H1 (cell line): ENCODE results near the gene DGKI. TPM values are rescaled to one million over a fixed set of nuclear protein-coding genes. Genes with fewer than 3 reads are reported as not detected.
A peak's percentile ranks its signal among the peaks of the same experiment; 100 is the strongest.

ENCODE experiments used
- CTCF ChIA-PET: fragments of 300-600 bp; sonication (Branson Sonifier 250); formaldehyde crosslinking; loops from one replicate; lab custom pipeline; 2021; ENCODE audit not compliant: partially characterized antibody; lab: Charles Lee
- POLR2A ChIA-PET: fragments of 300-600 bp; sonication (Branson Sonifier 250); formaldehyde crosslinking; loops from one replicate; lab custom pipeline; 2021; ENCODE audit warnings: inconsistent platforms; ENCODE audit not compliant: partially characterized antibody; lab: Charles Lee
- DNase-seq, 2 experiments: peaks; one replicate each; pipeline versions ENCODE4 v3.0.0 to v3.0.0-alpha.2; 2010 to 2022; ENCODE audit warnings: low spot score in 2 of 2, low read depth in 1 of 2, mixed read lengths in 1 of 2
- FAIRE-seq: peaks from 2 replicates; lab custom pipeline; 2011; peaks lifted over from hg19 to GRCh38; lab: Jason Lieb, UNC
- H2AFZ ChIP-seq: 2 replicates; pipeline ENCODE4 v1.8.1; 2012; ENCODE audit warnings: low read length, inconsistent platforms
- H2AK5ac ChIP-seq: 2 replicates; pipeline ENCODE4 v1.6.1; 2013; ENCODE audit warnings: low read depth, low read length
- H2BK120ac ChIP-seq: replicated peaks from 2 replicates; pipeline ENCODE3; 2013; ENCODE audit warnings: low read depth, low read length, inconsistent platforms
- H2BK12ac ChIP-seq: 2 replicates; pipeline ENCODE4 v1.6.1; 2013; ENCODE audit warnings: low read depth, low read length
- H2BK15ac ChIP-seq: 2 replicates; pipeline ENCODE4 v1.6.1; 2013; ENCODE audit warnings: low read length
- H2BK20ac ChIP-seq: 2 replicates; pipeline ENCODE4 v1.6.1; 2013; ENCODE audit warnings: low read length
- H2BK5ac ChIP-seq: 2 replicates; pipeline ENCODE4 v1.6.1; 2013; ENCODE audit warnings: low read depth, low read length
- H3K14ac ChIP-seq: 2 replicates; pipeline ENCODE4 v1.6.1; 2013; ENCODE audit warnings: inconsistent platforms; ENCODE audit not compliant: insufficient read length
- H3K18ac ChIP-seq: 2 replicates; pipeline ENCODE4 v1.6.1; 2013; ENCODE audit warnings: low read length; ENCODE audit errors: extremely low read depth
- H3K23ac ChIP-seq: 2 replicates; pipeline ENCODE4 v1.6.1; 2013; ENCODE audit warnings: inconsistent platforms; ENCODE audit not compliant: insufficient read length
- H3K23me2 ChIP-seq: 2 replicates; pipeline ENCODE4 v1.6.1; 2013; ENCODE audit warnings: low read depth, low read length
- H3K27ac ChIP-seq: 2 replicates; pipeline ENCODE4 v1.6.1; 2011; ENCODE audit warnings: low read depth, low read length, inconsistent platforms
- H3K27me3 ChIP-seq, 4 experiments: replicated peaks in 1 of 4; 1 replicate in 1 of 4; 2 replicates in 3 of 4; pipeline versions ENCODE4 v1.6.1 to v1.8.1; 2011 to 2013; ENCODE audit warnings: low read length in 3 of 4, mild to moderate bottlenecking in 3 of 4, inconsistent platforms in 2 of 4, mixed read lengths in 2 of 4, moderate library complexity in 1 of 4; ENCODE audit not compliant: control insufficient read depth in 3 of 4, insufficient read depth in 3 of 4; ENCODE audit errors: extremely low read depth in 1 of 4
- H3K36me3 ChIP-seq, 4 experiments: 2 replicates each; pipeline versions ENCODE4 v1.6.1 to v1.8.1; 2011 to 2013; ENCODE audit warnings: mild to moderate bottlenecking in 4 of 4, low read length in 3 of 4, moderate library complexity in 2 of 4, control low read depth in 1 of 4, inconsistent platforms in 1 of 4; ENCODE audit not compliant: insufficient read depth in 4 of 4, control insufficient read depth in 2 of 4
- H3K4ac ChIP-seq: replicated peaks from 2 replicates; pipeline ENCODE3; 2013; ENCODE audit warnings: low read length, low read depth, mixed read lengths, inconsistent platforms; ENCODE audit not compliant: insufficient read length
- H3K4me1 ChIP-seq, 4 experiments: replicated peaks in 1 of 4; 1 replicate in 1 of 4; 2 replicates in 3 of 4; pipeline versions ENCODE4 v1.6.1 to v1.8.1; 2011 to 2013; ENCODE audit warnings: low read length in 3 of 4, inconsistent platforms in 2 of 4, mixed read lengths in 1 of 4; ENCODE audit not compliant: insufficient read depth in 4 of 4, control insufficient read depth in 3 of 4
- H3K4me2 ChIP-seq, 2 experiments: 2 replicates each; pipeline versions ENCODE4 v1.6.1 to v1.8.1; 2011 to 2013; ENCODE audit warnings: low read depth in 2 of 2, low read length in 2 of 2, control low read depth in 1 of 2, inconsistent platforms in 1 of 2, mild to moderate bottlenecking in 1 of 2; ENCODE audit not compliant: insufficient read depth in 1 of 2
- H3K4me3 ChIP-seq, 4 experiments: fragments of 200-600, 300-600 bp in 1 of 4; sonication (generic), shearing (Covaris generic), sonication (Bioruptor Twin) in 1 of 4; 2 replicates each; pipeline versions ENCODE4 v1.5.1 to v1.8.1; 2011 to 2016; ENCODE audit warnings: low read length in 4 of 4, low read depth in 3 of 4, control low read depth in 2 of 4, inconsistent platforms in 2 of 4, mild to moderate bottlenecking in 2 of 4, mixed read lengths in 1 of 4, moderate library complexity in 1 of 4; ENCODE audit not compliant: insufficient read depth in 2 of 4; ENCODE audit errors: extremely low read depth in 1 of 4
- H3K56ac ChIP-seq: replicated peaks from 2 replicates; pipeline ENCODE3; 2013; ENCODE audit warnings: low read depth, mild to moderate bottlenecking, mixed read lengths, low read length, inconsistent platforms; ENCODE audit not compliant: insufficient read length
- H3K79me1 ChIP-seq: 2 replicates; pipeline ENCODE4 v1.6.1; 2013; ENCODE audit warnings: low read depth, low read length, control low read depth
- H3K79me2 ChIP-seq, 2 experiments: 2 replicates each; pipeline versions ENCODE4 v1.6.1 to v1.8.1; 2012 to 2013; ENCODE audit warnings: low read length in 2 of 2, mild to moderate bottlenecking in 2 of 2, inconsistent platforms in 1 of 2; ENCODE audit not compliant: insufficient read depth in 2 of 2, control insufficient read depth in 1 of 2
- H3K9ac ChIP-seq, 4 experiments: replicated peaks in 1 of 4; 1 replicate in 1 of 4; 2 replicates in 3 of 4; pipeline versions ENCODE4 v1.6.1 to v1.8.1; 2011 to 2013; ENCODE audit warnings: low read depth in 3 of 4, low read length in 3 of 4, control low read depth in 2 of 4, mild to moderate bottlenecking in 2 of 4, moderate library complexity in 2 of 4, inconsistent platforms in 1 of 4; ENCODE audit errors: extremely low read depth in 1 of 4
- H3K9me3 ChIP-seq, 2 experiments: 2 replicates each; pipeline versions ENCODE4 v1.6.1 to v1.8.1; 2012 to 2013; ENCODE audit warnings: mild to moderate bottlenecking in 2 of 2, moderate library complexity in 2 of 2, control low read depth in 1 of 2, inconsistent platforms in 1 of 2, low read depth in 1 of 2, low read length in 1 of 2, mixed read lengths in 1 of 2; ENCODE audit not compliant: insufficient read depth in 2 of 2
- H4K20me1 ChIP-seq, 2 experiments: replicated peaks in 1 of 2; 2 replicates each; pipeline versions ENCODE3 to v1.8.1; 2011 to 2013; ENCODE audit warnings: inconsistent platforms in 2 of 2, low read length in 2 of 2, mild to moderate bottlenecking in 1 of 2; ENCODE audit not compliant: insufficient read depth in 2 of 2, control insufficient read depth in 1 of 2
- H4K5ac ChIP-seq: 2 replicates; pipeline ENCODE4 v1.6.1; 2013; ENCODE audit warnings: low read length, low read depth, mixed read lengths, inconsistent platforms; ENCODE audit not compliant: insufficient read length
- H4K8ac ChIP-seq: 2 replicates; pipeline ENCODE4 v1.8.0; 2013; ENCODE audit warnings: mild to moderate bottlenecking, moderate library complexity, low read length, inconsistent platforms; ENCODE audit not compliant: insufficient read depth; ENCODE audit errors: extremely low read depth
- H4K91ac ChIP-seq: replicated peaks from 2 replicates; pipeline ENCODE3; 2013; ENCODE audit warnings: low read length, mixed read lengths, inconsistent platforms; ENCODE audit not compliant: insufficient read length
- YY1 ChIP-seq: IDR thresholded peaks from 2 replicates; pipeline ENCODE4 v1.6.1; 2011; ENCODE audit warnings: low read depth, mild to moderate bottlenecking, low read length
- WGBS, 2 experiments: shearing (Covaris generic) in 1 of 2; methylation state at CpG; one replicate each; pipeline versions ENCODE4 v1.1.6 to v1.1.7; 2013 to 2015; ENCODE audit warnings: low lambda C conversion rate in 2 of 2, mixed read lengths in 2 of 2, inconsistent platforms in 1 of 2, low coverage in 1 of 2, missing lambda C conversion rate in 1 of 2; ENCODE audit not compliant: insufficient replicate concordance in 2 of 2, insufficient coverage in 1 of 2, insufficient read length in 1 of 2; ENCODE audit errors: extremely low coverage in 1 of 2, missing lambda C conversion rate in 1 of 2; 5-methylcytosine and 5-hydroxymethylcytosine counted together
- polyA plus RNA-seq, 7 experiments: library from polyadenylated mRNA; depleted of rRNA in 3 of 7; stranded (reverse) in 5 of 7; unstranded in 2 of 7; fragments of >200 nt in 5 of 7; fragments of 200-250 nt in 2 of 7; gene quantifications; 1 replicate in 5 of 7; 2 replicates in 1 of 7; 4 replicates in 1 of 7; pipeline versions ENCODE4 v1.2.1 to v1.2.3, GENCODE V29; 2011 to 2013; ENCODE audit warnings: missing spikeins in 2 of 7, mixed read lengths in 2 of 7
- total RNA-seq: library from RNA; stranded (reverse); fragmentation: NEBNext Ultra II Directional; extraction: Animal tissue kit (Norgen Biotek cat#: 25700); gene quantifications from 2 replicates; pipeline ENCODE4 v1.2.1, GENCODE V29; 2021
- TF ChIP-seq, protein P1 (sequence below): IDR thresholded peaks from 2 replicates; pipeline ENCODE4 v1.6.1; 2012; ENCODE audit warnings: inconsistent platforms

The DGKI gene
- total and polyA plus RNA-seq, 2 of the 8 experiments (the other 6 are each of a cell fraction or from before 2014, with no cell fraction given) = 0.20 to 0.71 TPM

DNA sequence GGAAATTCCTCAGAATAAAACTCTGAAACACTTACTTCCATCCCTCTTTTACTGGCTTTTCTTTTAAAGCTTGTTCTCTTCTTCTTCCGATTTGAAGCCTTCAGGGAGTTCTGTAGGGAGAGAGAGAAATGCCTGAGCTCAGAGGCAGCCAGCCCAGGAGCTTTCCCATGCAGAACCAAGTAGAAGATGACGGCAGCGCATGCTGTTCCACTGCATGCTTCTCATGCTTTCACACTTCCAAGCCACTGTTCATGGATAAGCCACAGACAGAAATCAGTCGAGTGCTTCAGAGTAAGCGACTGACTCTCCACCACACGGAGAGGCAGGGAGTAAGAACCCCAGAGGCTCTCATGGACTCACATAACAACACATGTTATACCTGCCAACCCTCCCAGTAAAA lies 237.3 kb downstream of the DGKI start:
- no peaks in the 10 kb centered on the region for H3K23me2 ChIP-seq
- H3K18ac ChIP-seq = no peak overlapping the region
- ChIA-PET POLR2A (no interaction called here), CTCF (interaction anchor here (0.5 to 7.7 kb wide), 3 partner anchors 16 to 382 kb away, joined by 3 to 91 read pairs (median 3); no protein-coding TSS in a partner anchor)
- no peaks in the 10 kb centered on the region for H3K36me3 ChIP-seq
- no peaks in the 10 kb centered on the region for H4K20me1 ChIP-seq
- no peak overlapping the region for H3K4ac ChIP-seq
- H3K79me2 ChIP-seq = no peaks in the 10 kb centered on the region
- no peaks in the 10 kb centered on the region for H3K27me3 ChIP-seq
- H3K14ac ChIP-seq = no peak overlapping the region
- no peaks in the 10 kb centered on the region for H3K9me3 ChIP-seq
- no peak overlapping the region for H2AFZ ChIP-seq
- 89% methylated on average over 6 of the region's 6 CpGs; no CpG with 5 or more reads in 1 of the 2 experiments for WGBS, 2 experiments
- no peak overlapping the region for H4K91ac ChIP-seq
- no peak overlapping the region for H2AK5ac ChIP-seq
- no peak overlapping the region for H3K27ac ChIP-seq
- no peak for TF ChIP-seq YY1
- TF ChIP-seq, protein P1, sequence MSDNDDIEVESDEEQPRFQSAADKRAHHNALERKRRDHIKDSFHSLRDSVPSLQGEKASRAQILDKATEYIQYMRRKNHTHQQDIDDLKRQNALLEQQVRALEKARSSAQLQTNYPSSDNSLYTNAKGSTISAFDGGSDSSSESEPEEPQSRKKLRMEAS = peak; percentile 42; the same call in 1 of the 2 replicates
- no peak overlapping the region for H3K23ac ChIP-seq
- H3K4me2 ChIP-seq = no peak overlapping the region
- H3K79me1 ChIP-seq = no peaks in the 10 kb centered on the region
- no peak overlapping the region; the same call in 1 of the 2 replicates for H4K8ac ChIP-seq
- no peak overlapping the region for H4K5ac ChIP-seq
- H2BK20ac ChIP-seq = no peak overlapping the region
- H3K9ac ChIP-seq = no peak overlapping the region
- no peak overlapping the region for H2BK5ac ChIP-seq
- H2BK120ac ChIP-seq = no peak overlapping the region
- no peak overlapping the region for H3K4me3 ChIP-seq
- no peak overlapping the region for H2BK12ac ChIP-seq
- H3K56ac ChIP-seq = no peak overlapping the region
- DNase-seq (no peak), FAIRE-seq (no peak)
- peaks cover 0 to 3% (median 0%) of the 10 kb centered on the region in 4 experiments; a peak in 1 of 7 replicates for H3K4me1 ChIP-seq
- H2BK15ac ChIP-seq = no peak overlapping the region
